Activated gamma-delta T cell treated with Interleukin-2 at 50 U/mL for 16 hours (primary cell): ENCODE results near the gene VIT.

Experiments
- DNase-seq: peaks from one replicate; pipeline ENCODE4 v3.0.0-alpha.2; 2020

The VIT gene

GRCh38 chr2:36696533-36696932 is at the start of gene VIT:
Gene VIT, plus strand, starts transcription at chr2:36696707. Its CDS starts 19,664 bp downstream, at chr2:36716371.
- no peak for DNase-seq

GRCh38 chr2:36650031-36650829 is 46.3 kb upstream of the VIT start:
- DNase-seq: no peak

- no peak for DNase-seq
These were observed 43.4 kb upstream of the VIT start for GRCh38 chr2:36653155-36653554.

- no peak for DNase-seq
These were observed 42.4 kb upstream of the VIT start for GRCh38 chr2:36653967-36654694.

GRCh38 chr2:36655453-36655852 is 41.1 kb upstream of the VIT start:
- DNase-seq: no peak

GRCh38 chr2:36657703-36658102 is 38.8 kb upstream of the VIT start:
- DNase-seq: no peak

GRCh38 chr2:36658277-36658748 is 38.2 kb upstream of the VIT start:
- DNase-seq: no peak

GRCh38 chr2:36659218-36659617 is 37.3 kb upstream of the VIT start:
- no peak for DNase-seq

- no peak for DNase-seq
These were observed 36.6 kb upstream of the VIT start for GRCh38 chr2:36659872-36660312.

- DNase-seq: no peak
These were observed 33.9 kb upstream of the VIT start for GRCh38 chr2:36662638-36663037.

GRCh38 chr2:36663295-36663694 is 33.2 kb upstream of the VIT start:
- DNase-seq: no peak

GRCh38 chr2:36663851-36664695 is 32.4 kb upstream of the VIT start:
- DNase-seq: no peak

- DNase-seq: no peak
These were observed 31.8 kb upstream of the VIT start for GRCh38 chr2:36664696-36665076.

- DNase-seq: no peak
These were observed 28.6 kb upstream of the VIT start for GRCh38 chr2:36667931-36668330.

GRCh38 chr2:36670881-36671595 is 25.5 kb upstream of the VIT start:
- no peak for DNase-seq

GRCh38 chr2:36671731-36672130 is 24.8 kb upstream of the VIT start:
- no peak for DNase-seq

GRCh38 chr2:36672199-36672598 is 24.3 kb upstream of the VIT start:
- no peak for DNase-seq

GRCh38 chr2:36675579-36676282 is 20.8 kb upstream of the VIT start:
- no peak for DNase-seq

GRCh38 chr2:36676364-36676763 is 20.1 kb upstream of the VIT start:
- no peak for DNase-seq

- DNase-seq: no peak
These were observed 19.1 kb upstream of the VIT start for GRCh38 chr2:36677386-36677785.

- no peak for DNase-seq
These were observed 18.4 kb upstream of the VIT start for GRCh38 chr2:36677996-36678605.
